Memory B cell (primary cell): ENCODE measurements around the gene CPA3.

Experiments used
- ATAC-seq: fragments of 150-1000 bp; cut with Tn5 transposase; 2 replicates; pipeline ENCODE4 v1.10.0; 2021; ENCODE audit warnings: low read depth, mild to moderate bottlenecking, moderate library complexity
- DNase-seq, 2 donors: peaks; one replicate each; pipeline ENCODE4 v3.0.0; 2022; ENCODE audit warnings: low spot score in 2 of 2
- H3K27ac Mint-ChIP-seq: one replicate; pipeline ENCODE4 v1.8.0; 2022; ENCODE audit warnings: mild to moderate bottlenecking, moderate library complexity, mixed read lengths
- H3K27me3 Mint-ChIP-seq: one replicate; pipeline ENCODE4 v1.8.0; 2022; ENCODE audit warnings: mixed read lengths
- H3K36me3 Mint-ChIP-seq: one replicate; pipeline ENCODE4 v1.8.0; 2022; ENCODE audit warnings: mild to moderate bottlenecking, mixed read lengths
- H3K4me1 Mint-ChIP-seq: one replicate; pipeline ENCODE4 v1.8.0; 2022; ENCODE audit warnings: mixed read lengths
- H3K4me3 Mint-ChIP-seq: one replicate; pipeline ENCODE4 v1.8.0; 2022; ENCODE audit warnings: mild to moderate bottlenecking, moderate library complexity, mixed read lengths
- H3K9me3 Mint-ChIP-seq: one replicate; pipeline ENCODE4 v1.8.0; 2022; ENCODE audit warnings: mixed read lengths

CPA3 gene, protein sequence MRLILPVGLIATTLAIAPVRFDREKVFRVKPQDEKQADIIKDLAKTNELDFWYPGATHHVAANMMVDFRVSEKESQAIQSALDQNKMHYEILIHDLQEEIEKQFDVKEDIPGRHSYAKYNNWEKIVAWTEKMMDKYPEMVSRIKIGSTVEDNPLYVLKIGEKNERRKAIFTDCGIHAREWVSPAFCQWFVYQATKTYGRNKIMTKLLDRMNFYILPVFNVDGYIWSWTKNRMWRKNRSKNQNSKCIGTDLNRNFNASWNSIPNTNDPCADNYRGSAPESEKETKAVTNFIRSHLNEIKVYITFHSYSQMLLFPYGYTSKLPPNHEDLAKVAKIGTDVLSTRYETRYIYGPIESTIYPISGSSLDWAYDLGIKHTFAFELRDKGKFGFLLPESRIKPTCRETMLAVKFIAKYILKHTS

DNA sequence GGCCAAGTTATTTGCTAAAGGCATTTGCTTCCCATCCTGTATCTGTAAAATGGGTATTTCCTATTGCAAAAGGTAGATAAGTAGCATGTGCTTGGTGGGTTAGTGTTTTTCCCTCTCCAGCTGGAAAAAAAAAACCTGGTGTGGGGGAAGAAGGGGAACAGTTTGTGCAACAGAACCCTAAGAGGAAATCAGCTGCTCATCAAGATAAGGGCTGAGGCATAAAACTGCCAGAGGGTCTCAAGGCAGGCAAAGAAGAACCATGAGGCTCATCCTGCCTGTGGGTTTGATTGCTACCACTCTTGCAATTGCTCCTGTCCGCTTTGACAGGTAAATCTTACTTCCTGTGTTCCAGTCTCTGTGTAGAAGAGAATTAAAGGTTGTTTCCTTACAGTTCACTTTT, at the start of gene CPA3:
Gene CPA3, plus strand, starts transcription at position 248 of the 400 bp plus-strand sequence. Its CDS starts 12 bp downstream, at position 260.
- ATAC-seq: no peak
- no peak within 1 kb of the TSS for H3K4me3 Mint-ChIP-seq
- H3K4me1 Mint-ChIP-seq: no peaks in the 10 kb centered on the region
- no peak for DNase-seq
- H3K27ac Mint-ChIP-seq: no peak within 1 kb of the TSS
- no peaks in the 10 kb centered on the region for H3K9me3 Mint-ChIP-seq
- peaks cover 18% of the 10 kb centered on the region for H3K27me3 Mint-ChIP-seq
- H3K36me3 Mint-ChIP-seq: no peaks in the 10 kb centered on the region

DNA sequence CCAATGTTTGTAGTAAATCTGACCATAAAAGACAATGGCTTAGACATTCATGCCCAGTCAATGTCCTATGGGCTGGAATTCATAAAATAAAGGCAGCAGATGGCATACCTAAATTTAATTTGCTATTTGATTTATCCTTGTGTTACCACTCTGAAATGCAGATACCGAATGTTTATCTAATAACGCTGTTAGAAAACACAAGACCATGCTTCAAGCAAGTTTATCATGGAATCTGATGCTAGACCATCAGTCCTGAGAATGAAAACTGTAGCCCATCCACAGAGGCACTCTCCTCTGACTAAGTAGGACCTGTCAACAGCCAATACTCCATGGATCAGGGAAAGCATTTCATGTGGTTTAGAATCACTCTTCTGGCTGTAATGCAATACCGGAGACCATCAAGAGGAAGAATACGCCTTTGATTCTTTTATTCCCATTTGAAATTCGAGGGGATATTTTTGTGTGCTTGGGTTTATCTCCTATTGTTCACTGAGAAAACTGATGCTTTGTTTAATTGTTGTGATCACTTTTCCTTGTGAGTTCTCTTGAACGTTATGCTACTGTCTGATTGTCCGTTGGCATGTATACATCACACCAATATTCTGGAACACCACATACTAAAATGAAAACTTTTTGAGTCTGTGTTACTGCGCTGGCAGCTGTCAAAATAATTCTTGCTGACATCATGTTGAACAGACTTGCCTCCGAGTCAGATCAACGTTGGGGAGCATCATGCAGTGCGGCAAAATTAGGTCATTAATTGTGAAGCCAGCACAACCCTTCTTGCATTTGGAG, 49.6 kb upstream of the CPA3 start:
- Mint-ChIP-seq H3K36me3 (no peaks in the 10 kb centered on the region), H3K4me1 (no peaks in the 10 kb centered on the region)

DNA sequence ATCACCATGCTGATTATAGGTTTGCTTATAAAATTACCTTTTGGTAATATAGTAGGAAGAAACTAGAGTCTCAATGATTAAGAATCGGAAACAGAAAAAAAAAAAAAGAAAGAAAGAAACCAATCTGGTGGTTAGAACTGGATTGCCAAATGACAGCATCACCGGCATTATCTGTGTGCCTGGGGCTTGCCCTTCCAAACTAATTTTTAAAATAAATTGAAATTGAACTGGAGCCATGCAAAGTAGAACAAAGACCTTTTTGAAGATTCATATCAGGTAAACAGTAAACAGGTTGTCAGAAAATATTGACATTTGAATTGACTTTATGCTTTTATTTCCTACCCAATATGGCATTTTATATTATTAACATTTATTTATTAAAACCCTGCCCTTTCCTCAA, 48.7 kb upstream of the CPA3 start:
- Mint-ChIP-seq H3K4me3 (no peak overlapping the region), H3K36me3 (no peaks in the 10 kb centered on the region), H3K27ac (no peak overlapping the region), H3K9me3 (no peaks in the 10 kb centered on the region), H3K27me3 (no peaks in the 10 kb centered on the region), H3K4me1 (no peaks in the 10 kb centered on the region)
- ATAC-seq (no peak), DNase-seq (no peak)

More for the DNA sequence above, 49.6 kb upstream of the CPA3 start:
- DNase-seq (no peak), ATAC-seq (no peak)
- Mint-ChIP-seq H3K9me3 (no peaks in the 10 kb centered on the region), H3K27me3 (no peaks in the 10 kb centered on the region), H3K4me3 (no peak overlapping the region), H3K27ac (no peak overlapping the region)

DNA sequence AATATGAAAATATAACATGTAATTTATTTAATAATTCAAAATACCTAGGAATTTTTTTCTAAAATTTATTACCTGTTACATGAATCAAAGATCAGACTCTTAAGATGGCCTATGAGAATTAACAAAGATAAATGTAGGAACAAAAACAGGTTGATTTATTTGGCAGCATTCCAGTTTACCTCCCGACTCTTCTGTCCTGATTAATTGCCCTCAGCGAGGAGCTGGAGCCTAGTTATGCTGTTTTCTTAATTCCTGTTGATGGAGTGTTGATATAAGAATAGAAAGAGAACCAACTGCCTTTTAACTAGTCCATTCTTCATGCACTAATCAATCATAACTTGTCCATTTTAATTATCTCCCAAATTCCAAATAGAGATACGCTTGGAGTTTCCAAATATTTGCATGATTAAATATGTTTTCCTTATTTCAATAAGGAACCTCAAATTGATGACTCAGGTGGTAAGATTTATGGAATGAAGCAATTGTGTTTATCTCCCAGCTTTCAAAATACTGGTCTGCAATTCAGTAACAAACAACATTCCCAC, 48.0 kb upstream of the CPA3 start:
- Mint-ChIP-seq H3K36me3 (no peaks in the 10 kb centered on the region), H3K27ac (no peak overlapping the region), H3K27me3 (no peaks in the 10 kb centered on the region), H3K4me1 (no peaks in the 10 kb centered on the region), H3K9me3 (no peaks in the 10 kb centered on the region), H3K4me3 (no peak overlapping the region)
- DNase-seq (no peak), ATAC-seq (no peak)

DNA sequence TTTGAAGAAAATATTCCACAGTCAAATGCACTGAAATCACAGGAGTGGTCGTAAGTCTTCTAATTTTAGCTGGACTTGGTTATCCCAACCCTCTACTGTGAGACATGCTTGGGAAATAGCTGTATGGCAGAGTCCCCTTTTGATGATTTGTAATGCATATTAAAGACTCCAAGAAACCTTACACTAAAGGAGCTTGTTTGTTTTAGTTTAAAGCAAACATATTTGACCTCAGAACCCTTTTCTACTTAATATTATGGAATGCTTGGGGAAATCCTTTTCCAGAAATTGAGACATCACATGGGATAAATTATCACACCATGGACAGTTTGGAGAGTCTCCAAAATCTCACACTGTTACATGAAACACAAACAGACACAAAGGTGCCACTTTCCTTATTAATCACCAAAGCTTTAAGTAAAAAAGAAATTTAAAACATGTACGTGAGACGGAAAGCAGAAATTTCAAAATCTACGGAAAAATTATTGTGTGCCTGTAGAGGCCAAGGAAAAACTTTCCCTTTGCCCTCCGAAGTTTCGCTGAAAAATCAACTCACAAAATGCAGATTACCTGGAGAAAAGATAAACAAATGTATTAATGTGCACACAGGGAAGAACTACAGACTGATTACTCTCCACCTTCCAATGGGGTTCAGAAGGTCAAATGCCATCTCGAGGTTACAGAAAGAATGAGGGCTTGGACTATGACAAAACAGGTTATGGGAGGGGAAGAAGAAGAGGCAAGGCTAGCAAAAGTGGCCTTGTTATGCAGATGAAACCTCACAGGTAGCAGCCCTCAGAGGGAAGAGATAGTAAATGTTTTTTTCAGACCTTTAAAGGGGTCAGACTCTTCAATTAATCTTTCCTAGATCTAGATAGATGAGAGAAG, 44.5 kb upstream of the CPA3 start:
- ATAC-seq (no peak), DNase-seq (no peak)
- H3K4me3 Mint-ChIP-seq: no peak overlapping the region
- no peaks in the 10 kb centered on the region for H3K4me1 Mint-ChIP-seq
- no peaks in the 10 kb centered on the region for H3K36me3 Mint-ChIP-seq
- H3K27ac Mint-ChIP-seq: no peak overlapping the region
- H3K9me3 Mint-ChIP-seq: no peaks in the 10 kb centered on the region
- H3K27me3 Mint-ChIP-seq: no peaks in the 10 kb centered on the region

DNA sequence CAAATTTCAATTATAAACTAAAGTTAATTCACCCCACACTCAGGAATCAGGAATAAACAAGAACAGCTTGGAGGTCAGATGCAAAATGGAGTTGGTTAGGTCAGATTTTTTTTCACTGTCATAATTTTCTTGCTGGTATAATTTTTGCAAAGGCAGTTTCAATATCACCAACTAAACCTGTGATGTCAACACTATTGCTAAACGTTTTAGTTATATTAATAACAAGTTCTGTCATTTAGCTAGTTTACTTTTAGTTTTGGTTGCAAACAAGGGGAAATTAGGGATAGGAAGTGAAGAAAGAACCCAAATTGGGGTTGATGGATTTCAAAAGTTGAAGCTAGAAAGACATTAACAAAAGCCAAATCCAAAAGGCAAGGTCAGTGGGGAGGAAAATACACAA, 42.1 kb upstream of the CPA3 start:
- Mint-ChIP-seq H3K27ac (no peak overlapping the region), H3K9me3 (no peaks in the 10 kb centered on the region), H3K36me3 (no peaks in the 10 kb centered on the region), H3K4me3 (no peak overlapping the region), H3K27me3 (no peaks in the 10 kb centered on the region), H3K4me1 (no peaks in the 10 kb centered on the region)
- ATAC-seq (no peak), DNase-seq (no peak)

DNA sequence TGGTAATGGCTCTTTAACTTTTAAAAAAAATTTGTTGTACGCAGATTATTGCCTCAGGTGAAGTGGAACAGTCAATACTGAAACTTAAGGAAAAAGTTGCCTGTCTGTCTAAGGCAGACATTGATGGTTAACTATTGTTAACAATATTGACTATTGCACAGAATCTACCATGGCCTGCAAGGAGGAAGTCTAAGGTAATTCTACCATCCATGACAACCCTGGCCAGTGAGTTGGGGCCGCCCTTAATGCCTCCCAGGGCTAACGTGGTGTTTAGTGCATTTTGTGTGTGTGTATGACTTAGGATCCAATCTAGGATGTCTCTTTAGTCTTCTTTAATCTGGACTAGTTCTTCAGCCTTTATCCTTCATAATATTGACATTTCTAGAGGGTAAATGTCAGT, 39.6 kb upstream of the CPA3 start:
- Mint-ChIP-seq H3K27ac (no peak overlapping the region), H3K9me3 (no peaks in the 10 kb centered on the region), H3K4me3 (no peak overlapping the region), H3K4me1 (no peaks in the 10 kb centered on the region), H3K36me3 (no peaks in the 10 kb centered on the region), H3K27me3 (no peaks in the 10 kb centered on the region)
- no peak for ATAC-seq
- no peak for DNase-seq

DNA sequence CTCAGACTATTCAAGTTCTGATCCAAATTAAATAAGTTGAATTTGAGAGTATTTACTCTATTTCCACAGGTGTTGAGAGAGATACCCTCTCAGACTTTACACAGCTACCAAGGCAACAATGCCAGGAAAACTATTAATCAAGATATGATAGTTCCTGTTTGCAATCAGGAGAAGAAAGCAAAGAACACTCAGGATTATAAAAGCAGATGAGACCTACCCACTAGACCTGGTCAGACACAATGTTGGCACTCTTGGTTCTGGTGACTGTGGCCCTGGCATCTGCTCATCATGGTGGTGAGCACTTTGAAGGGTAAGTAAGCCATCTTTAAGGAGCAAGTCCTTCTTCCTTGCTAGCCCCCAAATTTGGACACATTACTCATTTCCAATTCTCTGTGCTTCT, 37.5 kb upstream of the CPA3 start, which contains the start of gene CPB1:
Gene CPB1, plus strand, starts transcription at position 227 of the 400 bp plus-strand sequence. Its CDS starts 13 bp downstream, at position 240.
- DNase-seq: no peak
- Mint-ChIP-seq H3K4me3 (no peak within 1 kb of the TSS), H3K36me3 (no peaks in the 10 kb centered on the region), H3K27ac (no peak within 1 kb of the TSS), H3K4me1 (no peaks in the 10 kb centered on the region), H3K9me3 (no peaks in the 10 kb centered on the region), H3K27me3 (no peaks in the 10 kb centered on the region)
- ATAC-seq: no peak

DNA sequence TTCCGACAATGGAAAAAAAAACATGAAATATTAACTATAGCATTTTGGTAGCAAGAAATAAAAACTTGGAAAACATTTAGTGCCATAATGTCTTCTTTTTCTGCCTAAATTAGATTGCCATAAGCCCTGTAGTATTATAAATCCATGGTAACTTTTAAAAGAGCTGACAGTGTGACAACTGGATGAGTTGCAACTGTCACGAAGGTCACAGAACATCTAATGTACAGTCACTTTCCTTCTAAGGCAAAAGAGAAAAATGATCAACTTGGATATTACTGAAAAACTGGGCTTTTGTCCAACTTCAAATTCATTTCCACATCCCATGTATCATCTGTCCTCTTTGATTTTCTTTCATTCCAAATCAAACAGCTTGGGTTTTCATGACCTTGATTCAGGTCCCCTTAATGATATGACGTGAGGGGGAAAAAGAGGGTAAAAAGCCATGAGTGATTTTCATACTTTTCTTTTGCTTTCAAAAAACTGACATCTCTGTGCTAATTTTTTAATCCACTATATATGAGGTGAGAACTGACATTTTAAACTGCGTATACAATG, 36.9 kb upstream of the CPA3 start:
- H3K36me3 Mint-ChIP-seq: no peaks in the 10 kb centered on the region
- no peak overlapping the region for H3K4me3 Mint-ChIP-seq
- ATAC-seq (no peak), DNase-seq (no peak)
- H3K9me3 Mint-ChIP-seq: no peaks in the 10 kb centered on the region
- peaks cover 3% of the 10 kb centered on the region for H3K27me3 Mint-ChIP-seq
- H3K4me1 Mint-ChIP-seq: no peaks in the 10 kb centered on the region
- H3K27ac Mint-ChIP-seq: no peak overlapping the region

DNA sequence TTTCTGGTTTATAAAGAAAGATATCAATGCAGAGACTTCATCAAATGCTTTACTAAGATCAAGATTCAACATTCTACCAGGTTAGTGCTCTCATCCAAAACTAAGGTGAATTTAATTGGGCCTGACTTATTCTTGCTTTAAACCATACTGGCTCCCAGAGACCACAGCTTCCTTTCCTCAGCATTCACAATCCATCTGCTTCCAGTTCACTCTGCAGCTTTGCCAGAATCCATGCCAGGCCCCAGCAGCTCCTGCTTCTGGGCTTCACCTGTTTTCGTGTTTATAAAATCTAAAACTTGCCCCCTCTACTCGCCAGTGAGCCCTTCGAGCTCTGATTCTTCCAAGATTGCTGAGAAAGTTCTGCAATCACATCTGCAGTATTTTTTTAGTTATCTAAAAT, 35.2 kb upstream of the CPA3 start:
- H3K36me3 Mint-ChIP-seq: no peaks in the 10 kb centered on the region
- no peak for ATAC-seq
- no peak overlapping the region for H3K27ac Mint-ChIP-seq

DNA sequence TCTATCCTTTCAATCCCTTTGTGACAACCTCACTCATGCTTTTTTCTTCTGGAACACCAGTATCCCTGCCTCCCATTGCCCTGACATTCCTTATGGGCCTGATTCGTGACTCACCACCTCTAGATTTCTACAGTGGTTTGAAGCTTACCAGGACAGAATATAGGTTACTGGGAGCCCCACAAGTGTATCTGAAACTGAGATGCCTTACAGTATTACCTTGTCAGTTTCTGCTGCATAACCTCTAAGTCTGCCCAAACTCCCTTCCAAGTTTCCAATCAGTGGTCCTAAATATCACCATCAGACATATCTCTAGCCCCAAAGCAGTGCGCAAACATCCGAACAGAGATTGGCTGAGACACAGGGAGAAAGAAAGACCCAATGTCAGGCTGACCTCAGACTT, 31.9 kb upstream of the CPA3 start:
- ATAC-seq: no peak
- H3K9me3 Mint-ChIP-seq: no peaks in the 10 kb centered on the region
- no peak for DNase-seq
- no peak overlapping the region for H3K4me3 Mint-ChIP-seq
- H3K36me3 Mint-ChIP-seq: no peaks in the 10 kb centered on the region
- no peaks in the 10 kb centered on the region for H3K4me1 Mint-ChIP-seq
- H3K27me3 Mint-ChIP-seq: peaks cover 3% of the 10 kb centered on the region
- no peak overlapping the region for H3K27ac Mint-ChIP-seq

More for the DNA sequence above, 35.2 kb upstream of the CPA3 start:
- Mint-ChIP-seq H3K4me3 (no peak overlapping the region), H3K4me1 (no peaks in the 10 kb centered on the region), H3K9me3 (no peaks in the 10 kb centered on the region), H3K27me3 (peaks cover 3% of the 10 kb centered on the region)
- DNase-seq: no peak

DNA sequence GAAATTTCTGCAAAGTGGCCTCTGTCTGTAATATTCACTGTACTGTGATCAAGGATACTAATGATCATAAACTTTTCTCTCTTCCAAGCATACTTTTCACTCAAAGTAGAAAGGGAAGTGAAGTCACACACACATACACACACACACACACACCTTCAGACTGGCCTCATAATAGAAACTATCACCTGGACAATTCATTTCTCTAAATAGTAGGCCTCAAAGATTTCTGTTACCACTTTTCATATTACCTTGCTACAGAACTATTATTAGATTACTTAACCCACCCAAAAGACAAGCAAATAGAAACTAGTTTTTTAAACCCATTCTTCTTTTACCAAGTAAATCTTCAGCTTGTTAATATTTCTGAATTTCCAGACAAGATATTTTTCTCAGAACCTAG, 25.3 kb upstream of the CPA3 start:
- Mint-ChIP-seq H3K4me3 (no peak overlapping the region), H3K27ac (no peak overlapping the region), H3K4me1 (no peaks in the 10 kb centered on the region), H3K27me3 (no peaks in the 10 kb centered on the region), H3K36me3 (no peaks in the 10 kb centered on the region), H3K9me3 (no peaks in the 10 kb centered on the region)
- DNase-seq (no peak), ATAC-seq (no peak)

DNA sequence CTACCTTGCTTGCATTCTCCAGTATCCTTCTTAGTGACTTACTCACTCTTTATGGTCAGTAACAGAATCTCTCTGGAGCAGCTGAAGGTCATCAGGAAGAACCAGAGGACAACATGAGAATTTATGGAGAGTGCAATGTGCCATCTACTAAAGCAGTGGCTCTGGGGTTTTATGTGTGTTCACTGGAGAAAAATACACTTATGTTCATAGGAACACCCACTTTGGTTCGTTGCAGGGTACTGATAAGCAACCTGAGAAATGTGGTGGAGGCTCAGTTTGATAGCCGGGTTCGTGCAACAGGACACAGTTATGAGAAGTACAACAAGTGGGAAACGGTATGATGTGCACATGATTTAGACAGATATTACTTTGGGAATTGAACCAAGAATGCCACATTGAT, 24.6 kb upstream of the CPA3 start:
- Mint-ChIP-seq H3K27ac (no peak overlapping the region), H3K9me3 (no peaks in the 10 kb centered on the region), H3K36me3 (no peaks in the 10 kb centered on the region), H3K27me3 (no peaks in the 10 kb centered on the region), H3K4me1 (no peaks in the 10 kb centered on the region), H3K4me3 (no peak overlapping the region)
- DNase-seq (no peak), ATAC-seq (no peak)
